HG03280 (cell line): ENCODE measurements around the gene UFC1.

Source experiments
- ATAC-seq: cut with Tn5 transposase; IDR thresholded peaks from one replicate; pipeline ENCODE4 v1.9.1; 2021; ENCODE audit warnings: mild to moderate bottlenecking, moderate library complexity; ENCODE audit not compliant: unreplicated experiment

Gene UFC1

DNA sequence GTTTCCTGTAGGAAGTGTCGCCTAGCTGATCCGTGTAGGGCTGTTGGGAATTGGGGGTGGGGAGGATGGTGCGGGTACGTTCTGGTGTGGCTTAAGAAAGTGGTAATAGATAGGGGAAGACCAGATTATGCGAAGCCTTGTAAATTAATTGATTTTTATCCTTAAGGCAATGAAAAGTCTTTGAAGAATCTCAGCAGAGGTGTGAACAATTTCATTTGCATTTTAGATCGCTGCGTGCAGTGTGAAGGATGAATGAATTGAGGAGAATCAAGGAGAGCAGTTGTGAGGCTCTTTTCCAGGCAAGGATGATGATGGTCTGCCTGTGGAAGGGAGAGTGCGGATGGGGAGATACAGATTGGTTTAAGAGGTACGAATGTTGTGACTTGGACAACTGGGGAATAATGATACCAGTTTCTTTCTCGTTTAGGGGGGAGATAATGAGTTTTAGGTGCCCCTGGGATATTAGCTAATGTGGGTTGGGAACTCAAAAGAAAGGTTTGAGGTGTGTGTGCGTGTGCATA, 20.5 kb upstream of the UFC1 start:
- no peak for ATAC-seq

DNA sequence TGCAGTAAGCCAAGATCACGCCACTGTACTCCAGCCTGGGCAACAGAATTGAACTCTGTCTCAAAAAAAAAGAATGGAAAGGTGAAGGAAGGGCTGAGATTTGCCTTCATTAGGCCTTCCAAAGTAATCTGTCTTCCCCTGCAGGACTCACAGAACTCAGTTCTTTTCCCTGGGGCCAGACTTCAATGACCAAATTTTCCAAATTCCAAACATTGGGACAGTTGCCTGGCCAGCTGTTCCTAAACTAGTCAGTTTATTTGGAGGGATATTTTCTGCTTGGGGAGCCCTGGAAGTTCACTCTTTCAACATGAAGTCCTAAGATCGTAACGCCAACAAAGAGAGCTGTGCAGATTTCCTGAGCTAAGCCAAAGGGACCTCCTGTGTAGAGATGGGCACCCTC, 15.9 kb upstream of the UFC1 start:
- no peak for ATAC-seq

DNA sequence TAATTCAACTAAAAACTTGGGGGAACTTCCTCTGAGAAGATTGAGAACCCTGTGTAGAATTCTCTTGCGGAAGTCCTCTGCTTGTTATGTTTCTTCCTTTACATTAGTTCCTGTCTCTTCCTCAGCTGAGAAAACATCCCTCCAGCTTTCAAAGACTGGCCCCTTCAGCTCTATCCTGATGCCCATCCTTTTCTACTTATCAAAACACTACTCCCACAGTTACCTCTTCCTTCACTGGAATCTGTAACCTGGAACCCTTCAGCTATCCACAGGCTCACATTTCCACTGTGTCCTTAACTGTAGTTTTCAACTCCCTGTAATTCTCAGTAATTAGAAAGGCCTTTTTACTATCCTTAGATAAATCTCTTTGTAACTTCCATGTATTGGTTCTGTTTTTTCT, 15.3 kb upstream of the UFC1 start:
- ATAC-seq = no peak

DNA sequence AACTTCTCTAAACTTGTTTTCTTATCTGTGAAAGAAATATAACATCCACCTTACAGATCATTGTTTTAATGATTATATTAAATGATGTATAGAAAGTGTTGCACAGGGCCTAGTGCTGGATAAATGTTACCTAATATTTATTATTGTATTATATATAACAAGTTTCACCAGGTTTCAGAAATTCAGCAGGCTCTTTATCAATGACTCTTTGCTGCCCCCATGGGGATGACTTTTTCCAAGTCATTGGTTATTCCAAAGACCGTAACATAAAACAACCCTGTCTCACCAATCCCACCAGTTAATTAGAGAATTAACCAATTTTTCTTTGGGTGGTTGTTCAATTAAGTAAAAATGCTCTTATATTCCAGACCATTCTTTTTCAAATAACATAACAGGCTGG, 14.0 kb upstream of the UFC1 start:
- ATAC-seq = no peak

DNA sequence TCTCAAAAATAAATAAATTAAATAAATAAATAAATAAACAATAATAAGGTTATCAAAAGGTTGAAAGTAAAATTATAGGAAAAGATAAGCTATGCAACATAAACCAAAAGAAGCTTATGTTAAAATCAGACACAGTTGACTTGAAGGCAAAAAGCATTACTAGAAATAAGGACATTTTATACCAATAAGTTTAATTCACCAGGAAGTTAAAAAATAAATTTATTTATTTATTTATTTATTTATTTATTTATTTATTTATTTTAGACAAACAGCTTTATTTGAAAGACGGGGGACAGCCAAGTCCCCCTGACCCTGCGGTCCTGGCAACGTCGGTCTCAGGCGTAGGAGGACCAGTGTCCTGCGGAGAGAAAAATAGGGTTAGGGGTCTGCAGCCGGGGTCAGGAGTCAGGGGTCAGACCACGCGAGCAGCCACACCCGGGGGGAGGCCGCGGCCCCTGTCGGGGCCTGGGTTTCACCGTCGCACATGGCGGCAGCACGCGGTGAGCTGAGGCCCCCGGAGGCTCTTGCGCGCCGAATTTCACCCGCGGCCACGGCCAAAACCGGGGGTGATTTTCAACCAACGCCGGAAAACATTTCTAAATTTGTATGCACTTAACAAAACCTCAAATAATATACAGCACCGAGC, 12.9 kb upstream of the UFC1 start:
- no peak for ATAC-seq

DNA sequence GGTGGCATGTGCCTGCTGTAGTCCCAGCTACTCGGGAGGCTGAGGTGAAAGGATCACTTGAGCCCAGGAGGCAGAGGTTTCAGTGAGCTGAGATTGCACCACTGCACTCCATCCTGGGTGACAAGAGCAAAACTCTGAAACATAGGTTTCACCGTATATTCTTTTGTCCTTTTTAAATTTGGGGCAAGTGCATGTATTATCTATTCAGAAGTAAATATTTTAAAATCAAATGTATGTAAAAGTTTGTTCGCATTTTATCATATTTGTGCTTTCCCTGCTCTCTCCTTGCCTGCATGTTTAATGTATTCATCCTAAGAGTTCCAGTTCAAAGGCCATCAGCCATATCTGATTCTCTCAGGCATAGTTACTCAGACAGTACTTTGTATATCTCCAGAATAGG, 7.9 kb upstream of the UFC1 start:
- ATAC-seq = no peak

DNA sequence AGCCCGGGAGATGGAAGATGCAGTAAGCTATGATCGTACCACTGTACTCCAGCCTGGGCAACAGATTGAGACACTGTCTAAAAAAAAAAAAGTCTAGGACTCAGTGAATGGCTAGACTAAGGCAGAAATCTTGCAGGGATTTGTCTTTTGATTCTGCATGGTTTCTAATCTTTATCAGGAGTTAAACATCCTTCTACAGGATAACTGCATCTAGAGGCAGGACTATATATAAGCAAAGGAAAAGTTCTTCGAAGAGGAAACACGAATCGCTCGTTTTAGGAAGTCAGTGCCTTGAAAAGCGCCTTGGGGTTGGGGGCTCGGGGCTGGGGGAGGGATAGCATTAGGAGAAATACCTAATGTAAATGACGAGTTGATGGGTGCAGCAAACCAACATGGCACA, 602 bp upstream of the UFC1 start:
- no peak for ATAC-seq

DNA sequence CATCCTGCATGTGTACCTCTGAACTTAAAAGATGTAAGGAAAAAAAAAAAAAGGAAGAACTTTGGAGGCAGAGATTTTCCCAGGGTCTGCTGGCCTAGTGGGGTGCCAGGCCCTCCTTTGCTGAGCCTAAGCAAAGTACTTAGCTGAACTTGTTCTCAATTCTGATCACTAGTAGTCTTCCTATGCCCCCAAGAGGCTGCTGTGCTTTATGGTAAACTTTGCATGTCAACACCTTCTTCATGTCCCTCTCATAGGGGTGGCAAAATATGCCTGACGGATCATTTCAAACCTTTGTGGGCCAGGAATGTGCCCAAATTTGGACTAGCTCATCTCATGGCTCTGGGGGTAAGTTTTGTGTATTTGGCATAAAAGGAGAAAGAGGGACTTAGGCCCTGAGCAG, 4.1 kb downstream of the UFC1 start:
- ATAC-seq = no peak

DNA sequence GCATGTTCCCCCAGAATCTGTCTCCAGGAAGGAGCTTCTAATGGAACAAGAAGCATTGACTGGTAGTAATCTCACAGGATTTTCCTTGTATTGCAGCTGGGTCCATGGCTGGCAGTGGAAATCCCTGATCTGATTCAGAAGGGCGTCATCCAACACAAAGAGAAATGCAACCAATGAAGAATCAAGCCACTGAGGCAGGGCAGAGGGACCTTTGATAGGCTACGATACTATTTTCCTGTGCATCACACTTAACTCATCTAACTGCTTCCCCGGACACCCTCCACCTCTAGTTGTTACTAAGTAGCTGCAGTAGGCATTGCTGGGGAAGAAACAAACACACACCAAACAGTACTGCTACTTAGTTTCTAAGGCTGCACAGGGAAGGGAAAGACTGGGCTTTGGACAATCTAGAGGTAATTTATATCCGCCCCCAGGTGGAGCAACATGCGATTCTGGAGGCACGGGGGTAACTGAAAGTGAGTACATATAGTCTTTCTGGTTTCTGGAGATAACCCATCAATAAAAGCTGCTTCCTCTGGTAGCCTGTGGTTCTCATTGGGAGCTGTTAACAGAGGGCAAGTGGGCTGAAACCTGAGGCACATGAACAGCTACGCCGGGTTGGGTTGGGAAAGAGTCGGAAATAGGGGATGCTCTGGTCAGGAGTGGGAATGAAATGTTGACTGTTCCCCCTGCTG, 4.7 kb downstream of the UFC1 start:
- no peak for ATAC-seq

DNA sequence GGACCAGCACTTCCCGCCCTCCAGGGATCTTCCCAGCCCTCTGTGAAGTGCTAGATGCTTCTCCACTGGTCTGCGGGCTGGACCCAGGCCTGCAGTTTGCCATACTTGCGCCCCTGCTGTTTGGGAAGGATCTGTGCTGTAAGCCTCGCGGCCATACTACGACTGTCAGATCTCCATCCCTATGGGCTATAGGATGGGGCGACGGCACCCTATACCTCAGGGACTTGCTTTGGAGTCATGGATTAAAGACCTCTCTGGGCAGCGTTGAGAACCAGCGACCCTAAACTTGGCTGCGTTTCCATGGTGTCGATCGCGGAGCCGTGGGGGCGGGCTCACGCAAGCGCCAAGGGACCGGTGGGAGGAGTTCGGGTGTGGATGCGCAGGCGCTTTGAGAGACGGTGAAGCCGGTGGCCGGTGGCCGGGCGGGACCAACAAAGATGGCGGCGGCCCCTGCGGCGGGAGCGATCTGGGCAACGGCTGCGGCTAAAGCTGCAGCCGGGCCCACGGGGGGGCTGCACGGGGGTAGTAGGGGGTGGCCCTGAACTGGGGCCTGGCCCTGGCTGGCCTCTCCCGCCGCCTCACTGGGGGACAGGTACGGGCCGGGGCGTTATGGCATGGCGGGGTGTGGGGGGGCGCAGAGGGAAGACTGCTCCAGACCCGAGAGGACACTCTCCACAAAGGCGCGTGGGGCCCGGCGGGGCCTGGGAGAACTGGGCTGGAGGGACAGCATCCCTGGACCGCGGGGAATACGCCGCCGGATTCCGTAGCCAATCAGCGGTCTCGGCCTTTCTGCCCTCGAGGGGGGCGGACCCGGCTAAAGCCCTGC, 5.5 kb downstream of the UFC1 start, which contains the start of gene USP21:
TSS of gene USP21 (plus strand) at position 414 of the 826 bp plus-strand sequence. CDS start 1,141 bp downstream, outside the sequence.
- peak; percentile 85 for ATAC-seq

DNA sequence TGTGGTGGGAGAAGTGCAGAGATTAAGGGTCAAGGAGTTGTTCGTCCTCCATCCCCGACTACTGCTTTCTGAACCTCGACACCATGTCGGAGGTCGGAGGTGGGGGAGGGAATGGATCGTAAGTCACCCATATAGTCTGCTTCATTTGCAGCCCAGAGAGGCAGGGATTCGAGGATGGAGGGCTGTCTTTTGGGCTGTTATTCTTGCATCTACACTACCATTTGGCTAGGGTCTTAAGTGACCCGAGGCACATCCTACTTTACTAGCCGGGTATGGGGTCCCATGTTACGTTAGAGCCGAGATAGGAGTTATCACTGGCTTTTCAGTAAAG, 6.1 kb downstream of the UFC1 start:
- ATAC-seq = no peak

DNA sequence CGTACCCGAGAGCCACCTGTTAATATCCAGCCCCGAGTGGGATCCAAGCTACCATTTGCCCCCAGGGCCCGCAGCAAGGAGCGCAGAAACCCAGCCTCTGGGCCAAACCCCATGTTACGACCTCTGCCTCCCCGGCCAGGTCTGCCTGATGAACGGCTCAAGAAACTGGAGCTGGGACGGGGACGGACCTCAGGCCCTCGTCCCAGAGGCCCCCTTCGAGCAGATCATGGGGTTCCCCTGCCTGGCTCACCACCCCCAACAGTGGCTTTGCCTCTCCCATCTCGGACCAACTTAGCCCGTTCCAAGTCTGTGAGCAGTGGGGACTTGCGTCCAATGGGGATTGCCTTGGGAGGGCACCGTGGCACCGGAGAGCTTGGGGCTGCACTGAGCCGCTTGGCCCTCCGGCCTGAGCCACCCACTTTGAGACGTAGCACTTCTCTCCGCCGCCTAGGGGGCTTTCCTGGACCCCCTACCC, 6.9 kb downstream of the UFC1 start:
- ATAC-seq = no peak

DNA sequence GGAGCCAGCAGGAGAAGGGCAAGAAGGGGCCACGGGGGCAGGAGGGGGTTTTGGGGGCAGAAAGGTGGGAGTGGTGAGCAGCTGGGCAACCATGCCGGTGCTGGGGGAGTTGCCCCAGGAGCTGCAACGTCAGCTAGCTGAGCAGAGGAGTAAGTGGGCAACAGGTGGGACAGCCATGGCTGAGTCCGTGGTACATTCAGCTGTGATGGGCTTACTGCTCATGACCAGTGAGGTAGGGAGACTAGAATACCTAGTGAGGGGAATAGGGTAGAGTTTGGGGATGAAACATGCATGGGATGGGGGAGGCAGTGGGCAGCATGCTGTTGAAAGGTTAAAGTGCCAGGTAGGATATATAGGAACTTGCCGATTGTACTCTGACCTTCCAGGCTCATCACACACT, 7.9 kb downstream of the UFC1 start:
- ATAC-seq = no peak

DNA sequence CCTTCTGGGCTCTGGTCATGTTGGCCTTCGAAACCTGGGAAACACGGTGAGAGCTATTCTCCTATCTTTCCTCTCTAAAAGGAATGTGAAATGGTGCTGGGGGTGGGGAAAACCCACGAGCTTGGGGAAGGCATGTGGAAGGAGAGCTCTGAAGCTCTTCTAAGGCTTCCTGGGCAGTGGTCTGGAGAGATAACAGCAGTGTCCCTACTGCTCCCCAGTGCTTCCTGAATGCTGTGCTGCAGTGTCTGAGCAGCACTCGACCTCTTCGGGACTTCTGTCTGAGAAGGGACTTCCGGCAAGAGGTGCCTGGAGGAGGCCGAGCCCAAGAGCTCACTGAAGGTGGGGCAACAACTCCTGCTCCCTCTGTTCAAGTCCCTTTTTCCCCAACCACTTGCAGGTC, 8.3 kb downstream of the UFC1 start:
- ATAC-seq = no peak

DNA sequence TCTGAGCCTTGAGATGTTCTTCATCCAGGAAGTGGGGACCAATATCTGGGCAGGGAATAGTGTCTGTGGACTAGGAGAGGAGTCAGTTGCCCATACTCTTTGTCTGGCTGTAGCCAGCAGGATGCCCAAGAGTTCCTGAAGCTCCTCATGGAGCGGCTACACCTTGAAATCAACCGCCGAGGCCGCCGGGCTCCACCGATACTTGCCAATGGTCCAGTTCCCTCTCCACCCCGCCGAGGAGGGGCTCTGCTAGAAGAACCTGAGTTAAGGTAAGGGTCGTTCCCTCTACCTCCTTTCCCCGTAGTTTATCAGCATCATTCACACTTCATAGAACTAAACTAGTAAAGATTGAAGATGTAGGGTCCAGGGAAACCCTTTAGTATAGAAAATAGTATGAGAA, 9.0 kb downstream of the UFC1 start:
- ATAC-seq = no peak

DNA sequence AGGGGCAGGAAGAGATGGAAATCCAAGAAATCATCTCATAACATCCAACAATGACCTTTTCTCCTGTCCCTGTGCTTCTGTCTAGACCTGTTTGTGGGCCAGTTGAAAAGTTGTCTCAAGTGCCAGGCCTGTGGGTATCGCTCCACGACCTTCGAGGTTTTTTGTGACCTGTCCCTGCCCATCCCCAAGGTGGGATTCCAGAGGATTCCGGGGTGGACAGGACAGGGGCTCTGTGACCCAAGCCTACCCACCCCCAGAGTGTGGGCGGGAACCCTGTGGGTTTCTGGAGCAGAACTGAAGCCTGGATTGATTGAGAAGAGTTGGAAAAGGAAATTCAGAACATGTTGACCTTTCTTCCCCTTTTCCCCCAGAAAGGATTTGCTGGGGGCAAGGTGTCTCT, 10.0 kb downstream of the UFC1 start:
- no peak for ATAC-seq

DNA sequence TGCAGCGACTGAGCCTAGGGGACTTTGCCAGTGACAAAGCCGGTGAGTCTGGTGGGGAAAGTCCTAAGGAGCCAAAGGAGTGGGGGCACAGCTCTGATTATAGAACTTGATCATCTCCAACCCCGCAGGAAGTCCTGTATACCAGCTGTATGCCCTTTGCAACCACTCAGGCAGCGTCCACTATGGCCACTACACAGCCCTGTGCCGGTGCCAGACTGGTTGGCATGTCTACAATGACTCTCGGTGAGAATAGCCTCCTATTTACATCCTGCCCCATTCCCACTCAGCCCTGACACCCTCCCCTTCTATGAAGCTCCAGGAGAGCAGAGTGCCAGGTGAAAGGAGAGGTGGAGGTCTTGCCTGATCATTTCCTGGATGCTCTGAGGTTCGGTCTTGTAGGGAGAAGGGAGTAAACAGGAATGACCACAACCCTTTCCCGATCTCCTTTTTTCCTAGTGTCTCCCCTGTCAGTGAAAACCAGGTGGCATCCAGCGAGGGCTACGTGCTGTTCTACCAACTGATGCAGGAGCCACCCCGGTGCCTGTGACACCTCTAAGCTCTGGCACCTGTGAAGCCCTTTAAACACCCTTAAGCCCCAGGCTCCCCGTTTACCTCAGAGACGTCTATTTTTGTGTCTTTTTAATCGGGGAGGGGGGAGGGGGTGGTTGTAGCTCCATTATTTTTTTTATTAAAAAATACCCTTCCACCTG, 11.3 kb downstream of the UFC1 start:
- no peak for ATAC-seq

DNA sequence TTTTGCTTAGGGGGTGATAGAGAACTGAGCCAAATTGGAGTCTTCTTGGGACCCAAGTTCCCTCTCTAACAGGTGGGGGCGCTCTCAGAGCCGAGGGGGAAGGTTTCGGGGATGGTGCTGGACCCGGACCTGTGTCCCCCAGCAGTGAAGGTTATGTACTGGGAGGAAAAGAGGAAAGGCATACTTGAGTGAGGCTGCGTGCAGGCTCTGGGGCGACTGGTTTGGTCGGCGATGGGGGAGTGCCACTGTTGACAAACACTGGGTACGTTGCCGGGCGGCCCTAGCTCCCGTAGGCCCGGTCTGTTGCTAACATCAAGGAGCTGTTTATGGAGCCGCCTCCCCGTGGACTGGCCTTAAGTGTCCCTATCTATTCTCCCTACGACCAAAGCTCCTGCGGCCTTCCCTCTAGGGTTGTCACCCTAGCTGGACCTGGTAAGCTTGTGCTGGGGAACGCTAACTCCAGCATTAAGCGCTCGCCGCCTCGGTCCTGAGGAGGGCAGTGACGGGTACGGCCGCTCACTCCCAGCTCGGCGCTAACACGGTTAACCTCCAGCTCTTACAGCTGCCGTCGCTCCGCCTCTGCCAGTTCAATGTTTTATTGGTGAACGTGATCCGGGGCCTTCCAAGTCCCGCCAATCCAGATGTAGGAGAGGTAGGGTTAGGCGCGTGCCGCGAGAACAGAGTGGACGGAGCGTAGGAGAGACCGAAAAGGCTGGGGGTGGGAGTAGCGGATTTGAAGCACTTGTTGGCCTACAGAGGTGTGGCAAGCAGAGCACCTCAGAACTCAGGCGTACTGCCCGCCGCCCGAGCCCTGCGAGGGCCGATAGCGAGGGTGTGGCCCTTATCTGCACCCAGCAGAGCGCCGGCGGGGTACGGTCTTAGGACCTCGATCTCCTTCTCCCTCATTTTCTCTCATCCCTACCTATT, 12.2 kb downstream of the UFC1 start, which contains the start of gene PPOX:
TSS of gene PPOX (plus strand) at position 685 of the 927 bp plus-strand sequence. CDS start 422 bp downstream, outside the sequence.
- ATAC-seq = peak; percentile 90

DNA sequence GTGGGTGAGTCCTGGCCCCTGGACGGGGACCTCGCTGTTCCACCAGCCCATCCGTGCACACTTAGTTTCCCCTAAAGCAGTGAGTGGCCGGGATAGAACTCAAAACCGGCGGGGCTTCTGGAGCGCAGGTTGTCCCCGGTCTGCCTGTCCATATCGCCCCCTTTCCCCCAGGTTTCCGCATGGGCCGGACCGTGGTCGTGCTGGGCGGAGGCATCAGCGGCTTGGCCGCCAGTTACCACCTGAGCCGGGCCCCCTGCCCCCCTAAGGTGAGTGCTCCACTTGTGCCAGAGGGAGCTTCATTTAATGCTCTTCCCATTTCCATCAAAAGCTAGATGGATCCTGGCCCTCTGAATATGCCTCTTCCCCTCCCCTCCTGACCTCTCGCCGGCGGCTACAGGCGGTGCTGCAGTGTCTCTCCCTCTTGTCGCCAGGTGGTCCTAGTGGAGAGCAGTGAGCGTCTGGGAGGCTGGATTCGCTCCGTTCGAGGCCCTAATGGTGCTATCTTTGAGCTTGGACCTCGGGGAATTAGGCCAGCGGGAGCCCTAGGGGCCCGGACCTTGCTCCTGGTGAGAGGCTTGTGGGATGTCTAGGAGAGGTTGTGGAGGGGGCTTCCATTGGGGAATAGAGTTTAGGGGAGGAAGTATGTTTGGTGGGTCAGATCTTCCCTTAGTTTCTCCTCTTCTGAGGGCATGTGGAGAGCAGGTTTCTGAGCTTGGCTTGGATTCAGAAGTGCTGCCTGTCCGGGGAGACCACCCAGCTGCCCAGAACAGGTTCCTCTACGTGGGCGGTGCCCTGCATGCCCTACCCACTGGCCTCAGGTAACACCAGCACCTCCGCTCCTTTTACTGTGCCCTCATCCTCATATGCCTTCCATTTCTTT, 13.1 kb downstream of the UFC1 start:
- ATAC-seq = peak; percentile 1
